Uterus (tissue), 4 donors: ENCODE data around the gene IRF4. TPM values are rescaled to one million over a fixed set of nuclear protein-coding genes. Genes with fewer than 3 reads are reported as not detected.

Experiments
- DNase-seq, 2 donors: peaks; one replicate each; pipeline ENCODE4 v3.0.0-alpha.2; 2019 to 2020
- H3K27ac ChIP-seq, 2 donors: fragments of 200-600 bp; sonication (generic); 1 replicate in 1 of 2; 2 replicates in 1 of 2; pipeline ENCODE4 v1.5.1; 2016 to 2018
- H3K27me3 ChIP-seq, 2 donors: fragments of 200-600 bp; sonication (generic); one replicate each; pipeline ENCODE4 v1.5.1; 2018 to 2019; ENCODE audit warnings: control low read depth in 1 of 2
- H3K36me3 ChIP-seq, 2 donors: fragments of 200-600 bp; sonication (generic); one replicate each; pipeline ENCODE4 v1.5.1; 2019; ENCODE audit warnings: control low read depth in 1 of 2
- H3K4me1 ChIP-seq, 2 donors: fragments of 200-600 bp; sonication (generic); one replicate each; pipeline ENCODE4 v1.5.1; 2018 to 2019; ENCODE audit warnings: control low read depth in 1 of 2
- H3K4me3 ChIP-seq, 2 donors: fragments of 200-600 bp; sonication (generic); 1 replicate in 1 of 2; 2 replicates in 1 of 2; pipeline ENCODE4 v1.5.1; 2018 to 2019; ENCODE audit warnings: mild to moderate bottlenecking in 1 of 2
- H3K9me3 ChIP-seq, 2 donors: fragments of 200-600 bp; sonication (generic); one replicate each; pipeline ENCODE4 v1.5.1; 2019; ENCODE audit warnings: control low read depth in 1 of 2
- POLR2A ChIP-seq, 2 donors: fragments of 450-650 bp; IDR thresholded peaks; one replicate each; pipeline ENCODE4 v1.6.1; 2016; ENCODE audit warnings: antibody characterized with exemption in 2 of 2, mild to moderate bottlenecking in 1 of 2, moderate library complexity in 1 of 2
- intact Hi-C: fragments of 100-400 bp; cut with DNase I; formaldehyde crosslinking; loops from one replicate; pipeline ENCODE4 v1.15.1; 2023; ENCODE audit warnings: low total_unique reads
- total RNA-seq, 4 donors: library from RNA; depleted of rRNA in 3 of 4; stranded (reverse); fragments of >200 nt in 3 of 4; gene quantifications; one replicate each; pipeline versions ENCODE4 v1.1.0 to v1.2.4, GENCODE V29; 2014 to 2023
- TF ChIP-seq, protein P1 (sequence below), 4 experiments: fragments of 200-600 bp in 2 of 4; fragments of 450-650 bp in 2 of 4; sonication (generic) in 2 of 4; IDR thresholded peaks; one replicate each; pipeline ENCODE4 v1.5.1; 2016 to 2019; ENCODE audit warnings: antibody characterized with exemption in 4 of 4, mild to moderate bottlenecking in 2 of 4, moderate library complexity in 1 of 4
- donor health status: DM: yes; HTN: yes; CAD: no.

The IRF4 gene
- total RNA-seq, 4 donors from 2014 or later = 0.55 to 2.0 TPM; not detected in 2

- DNase-seq = no peak
- intact Hi-C loops = no loop called here
- TF ChIP-seq, protein P1, sequence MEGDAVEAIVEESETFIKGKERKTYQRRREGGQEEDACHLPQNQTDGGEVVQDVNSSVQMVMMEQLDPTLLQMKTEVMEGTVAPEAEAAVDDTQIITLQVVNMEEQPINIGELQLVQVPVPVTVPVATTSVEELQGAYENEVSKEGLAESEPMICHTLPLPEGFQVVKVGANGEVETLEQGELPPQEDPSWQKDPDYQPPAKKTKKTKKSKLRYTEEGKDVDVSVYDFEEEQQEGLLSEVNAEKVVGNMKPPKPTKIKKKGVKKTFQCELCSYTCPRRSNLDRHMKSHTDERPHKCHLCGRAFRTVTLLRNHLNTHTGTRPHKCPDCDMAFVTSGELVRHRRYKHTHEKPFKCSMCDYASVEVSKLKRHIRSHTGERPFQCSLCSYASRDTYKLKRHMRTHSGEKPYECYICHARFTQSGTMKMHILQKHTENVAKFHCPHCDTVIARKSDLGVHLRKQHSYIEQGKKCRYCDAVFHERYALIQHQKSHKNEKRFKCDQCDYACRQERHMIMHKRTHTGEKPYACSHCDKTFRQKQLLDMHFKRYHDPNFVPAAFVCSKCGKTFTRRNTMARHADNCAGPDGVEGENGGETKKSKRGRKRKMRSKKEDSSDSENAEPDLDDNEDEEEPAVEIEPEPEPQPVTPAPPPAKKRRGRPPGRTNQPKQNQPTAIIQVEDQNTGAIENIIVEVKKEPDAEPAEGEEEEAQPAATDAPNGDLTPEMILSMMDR (IDR thresholded peaks at IDR 0.05) = no peak
- TF ChIP-seq POLR2A (IDR thresholded peaks at IDR 0.05) = no peak
- Histone ChIP-seq H3K36me3 (no peaks in the 10 kb centered on the region), H3K4me3 (no peak overlapping the region), H3K27ac (no peak overlapping the region), H3K27me3 (no peaks in the 10 kb centered on the region), H3K4me1 (no peaks in the 10 kb centered on the region), H3K9me3 (no peaks in the 10 kb centered on the region)
These were observed 28.3 kb upstream of the IRF4 start for GRCh38 chr6:363291-363690.

- Histone ChIP-seq H3K9me3 (no peaks in the 10 kb centered on the region), H3K4me1 (no peaks in the 10 kb centered on the region), H3K36me3 (no peaks in the 10 kb centered on the region), H3K27me3 (peaks cover 0 to under 1% of the 10 kb centered on the region in 2 donors), H3K27ac (no peak overlapping the region), H3K4me3 (no peak overlapping the region)
- DNase-seq = no peak
- intact Hi-C loops = no loop called here
- no peak for TF ChIP-seq POLR2A (IDR thresholded peaks at IDR 0.05)
- TF ChIP-seq, protein P1 (IDR thresholded peaks at IDR 0.05) = no peak
These were observed 27.6 kb upstream of the IRF4 start for GRCh38 chr6:363909-364308.

DNA sequence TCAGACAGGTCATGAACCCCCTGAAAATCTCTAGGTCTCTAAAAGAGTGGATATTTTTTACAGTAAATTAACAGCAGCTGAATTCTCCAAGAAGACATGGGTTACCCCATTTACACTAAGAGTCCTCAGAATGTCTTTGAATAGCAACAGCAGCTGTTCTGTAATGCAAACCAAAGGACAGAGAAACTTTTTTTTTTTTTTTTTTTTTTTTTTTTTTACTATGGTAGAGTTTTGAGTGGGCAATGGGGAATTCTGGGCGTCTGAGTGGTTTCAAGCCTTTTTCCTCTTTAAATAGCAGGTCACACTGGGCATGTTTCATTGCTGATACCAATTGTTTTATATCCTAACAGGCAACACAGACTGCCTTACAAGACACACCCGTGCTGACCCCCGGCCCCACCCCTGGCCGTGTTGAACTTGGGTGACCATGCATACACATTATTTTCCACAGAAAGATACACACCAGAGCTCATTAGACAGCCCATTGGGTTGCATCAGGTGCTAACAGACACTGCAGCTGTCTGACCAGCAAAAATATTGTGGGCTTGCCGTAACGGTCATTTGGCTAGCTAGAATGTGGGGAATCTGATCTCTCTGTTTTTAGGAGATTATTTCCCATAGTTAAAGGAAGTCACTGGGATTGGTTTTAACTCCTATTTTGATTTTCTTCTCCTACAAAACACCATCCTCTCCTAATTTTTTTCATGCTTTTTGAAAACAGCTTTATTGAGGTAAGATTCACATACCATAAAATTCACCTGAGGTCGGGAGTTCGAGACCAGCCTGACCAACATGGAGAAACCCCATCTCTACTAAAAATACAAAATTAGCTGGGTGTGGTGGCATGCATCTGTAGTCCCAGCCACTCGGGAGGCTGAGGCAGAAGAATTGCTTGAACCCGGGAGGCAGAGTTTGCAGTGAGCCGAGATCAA is 26.7 kb upstream of the IRF4 start:
- no peak overlapping the region for H3K4me3 ChIP-seq
- no peak overlapping the region for H3K27ac ChIP-seq
- no peaks in the 10 kb centered on the region for H3K9me3 ChIP-seq
- no peaks in the 10 kb centered on the region for H3K36me3 ChIP-seq
- TF ChIP-seq, protein P1 (IDR thresholded peaks at IDR 0.05) = no peak
- TF ChIP-seq POLR2A (IDR thresholded peaks at IDR 0.05) = no peak
- DNase-seq = no peak
- peaks cover 0 to 10% of the 10 kb centered on the region in 2 donors for H3K27me3 ChIP-seq
- H3K4me1 ChIP-seq = no peaks in the 10 kb centered on the region
- intact Hi-C loops = no loop called here

DNA sequence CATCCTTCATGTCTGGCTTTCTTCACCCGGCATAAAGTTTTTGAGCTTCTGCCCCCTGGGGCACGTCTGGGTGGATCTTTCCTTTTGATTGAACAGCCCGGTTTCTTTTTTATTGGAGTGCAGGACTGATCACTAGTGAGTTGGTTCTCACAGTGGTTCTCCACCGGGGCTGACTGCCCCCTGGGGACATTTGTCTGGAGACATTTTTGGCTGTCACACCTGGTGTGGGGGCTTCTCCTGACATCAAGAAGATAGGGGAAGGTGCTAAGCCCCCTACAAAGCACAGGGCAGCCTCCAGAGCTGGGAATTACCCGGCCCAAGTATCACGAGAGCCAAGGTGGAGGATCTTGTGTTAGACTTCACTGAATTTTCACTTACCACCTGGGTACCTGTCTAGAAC is 25.7 kb upstream of the IRF4 start:
- H3K27ac ChIP-seq = no peak overlapping the region
- TF ChIP-seq POLR2A (IDR thresholded peaks at IDR 0.05) = no peak
- TF ChIP-seq, protein P1 (IDR thresholded peaks at IDR 0.05) = no peak
- intact Hi-C loops = no loop called here

More for the DNA sequence above, 25.7 kb upstream of the IRF4 start:
- no peak overlapping the region for H3K4me3 ChIP-seq
- H3K27me3 ChIP-seq = peaks cover 0 to 10% of the 10 kb centered on the region in 2 donors
- H3K4me1 ChIP-seq = no peaks in the 10 kb centered on the region
- no peaks in the 10 kb centered on the region for H3K36me3 ChIP-seq
- no peaks in the 10 kb centered on the region for H3K9me3 ChIP-seq
- DNase-seq = no peak
